Measurements from ENCODE around the gene FGD6. TPM values are rescaled to one million over a fixed set of nuclear protein-coding genes. Genes with fewer than 3 reads are reported as not detected.

The FGD6 gene
- total RNA-seq, 4 donors from 2014 or later: 14.9 to 24.3 (median 22.4) TPM

DNA sequence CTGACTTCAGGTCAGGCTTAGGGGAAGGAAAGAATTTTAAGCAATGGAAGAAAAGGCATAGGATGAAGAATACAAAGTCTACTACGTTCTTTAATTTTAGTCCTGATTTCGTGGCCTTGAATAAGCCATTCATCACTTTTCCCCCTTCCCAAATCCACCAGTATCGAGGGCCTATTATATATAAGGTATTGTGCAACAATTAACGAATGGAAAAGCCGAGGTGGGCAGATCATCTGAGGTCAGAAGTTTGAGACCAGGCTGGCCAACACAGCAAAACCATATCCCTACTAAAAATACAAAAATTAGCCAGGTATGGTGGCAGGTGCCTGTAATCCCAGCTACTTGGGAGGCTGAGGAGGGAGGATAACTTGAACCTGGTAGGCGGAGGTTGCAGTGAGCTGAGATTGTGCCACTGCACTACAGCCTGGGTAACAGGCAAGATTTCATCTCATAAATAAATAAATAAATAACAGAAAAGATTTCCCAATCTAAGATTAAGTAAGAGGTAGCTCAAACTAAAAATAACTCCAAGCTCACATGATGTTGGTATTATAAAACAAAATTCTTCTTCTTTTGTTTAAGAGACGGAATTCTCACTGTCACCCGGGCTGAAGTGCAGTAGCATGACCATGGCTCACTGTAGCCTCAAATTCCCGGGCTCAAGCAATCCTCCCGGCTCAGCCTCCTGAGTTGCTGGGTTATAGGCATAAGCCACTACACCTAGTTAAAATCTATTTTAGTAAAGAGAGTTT, 85.5 kb downstream of the FGD6 start:
- H3K27me3 ChIP-seq: no peaks in the 10 kb centered on the region
- no peaks in the 10 kb centered on the region for H3K9me3 ChIP-seq
- peaks cover 0 to 26% (median 0%) of the 10 kb centered on the region in 3 donors for H3K36me3 ChIP-seq
- TF ChIP-seq POLR2A (IDR thresholded peaks at IDR 0.05) (no peak), CTCF (IDR thresholded peaks at IDR 0.05) (no peak)
- H3K4me3 ChIP-seq: no peak overlapping the region
- no peak overlapping the region for H3K27ac ChIP-seq
- H3K4me1 ChIP-seq: no peaks in the 10 kb centered on the region
- no peak for DNase-seq

DNA sequence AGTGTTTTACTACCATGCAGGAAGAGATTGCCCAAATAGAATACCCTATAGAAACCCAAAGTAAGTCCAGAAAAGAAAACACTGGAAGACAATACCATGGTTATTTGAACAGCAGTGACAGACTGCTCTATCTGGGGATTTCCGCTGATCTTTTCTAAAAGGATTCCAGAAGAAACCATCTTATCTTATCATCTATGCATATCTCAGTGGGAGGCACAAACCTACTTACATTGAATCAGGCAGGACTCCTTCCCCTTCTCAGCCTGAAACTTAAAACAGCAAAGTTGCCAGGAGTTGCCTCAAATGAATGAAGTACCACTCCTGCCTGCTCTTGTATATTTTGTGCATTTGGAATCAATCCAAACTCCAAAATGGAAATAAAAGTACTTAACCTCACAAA, 87.2 kb downstream of the FGD6 start:
- no peak for TF ChIP-seq CTCF (IDR thresholded peaks at IDR 0.05)
- no peak for TF ChIP-seq POLR2A (IDR thresholded peaks at IDR 0.05)
- H3K36me3 ChIP-seq: peaks cover 0 to 30% (median 0%) of the 10 kb centered on the region in 3 donors
- no peaks in the 10 kb centered on the region for H3K9me3 ChIP-seq
- no peak for DNase-seq
- H3K4me1 ChIP-seq: no peaks in the 10 kb centered on the region
- H3K27ac ChIP-seq: no peak overlapping the region
- H3K27me3 ChIP-seq: no peaks in the 10 kb centered on the region
- no peak overlapping the region for H3K4me3 ChIP-seq

GRCh38 chr12:95129115-95129514, 88.2 kb downstream of the FGD6 start:
- H3K27ac ChIP-seq: no peak overlapping the region
- H3K27me3 ChIP-seq: no peaks in the 10 kb centered on the region
- no peaks in the 10 kb centered on the region for H3K4me1 ChIP-seq
- no peak for TF ChIP-seq POLR2A (IDR thresholded peaks at IDR 0.05)
- no peak for TF ChIP-seq CTCF (IDR thresholded peaks at IDR 0.05)
- H3K36me3 ChIP-seq: peaks cover 0 to 22% (median 0%) of the 10 kb centered on the region in 3 donors
- no peak overlapping the region for H3K4me3 ChIP-seq
- no peaks in the 10 kb centered on the region for H3K9me3 ChIP-seq
- DNase-seq: no peak

- DNase-seq: no peak
- Histone ChIP-seq H3K36me3 (peaks cover 0 to 6% (median 0%) of the 10 kb centered on the region in 3 donors), H3K9me3 (no peaks in the 10 kb centered on the region), H3K4me3 (no peak overlapping the region), H3K27me3 (no peaks in the 10 kb centered on the region), H3K4me1 (no peaks in the 10 kb centered on the region), H3K27ac (no peak overlapping the region)
- no peak for TF ChIP-seq POLR2A (IDR thresholded peaks at IDR 0.05)
Observed at GRCh38 chr12:95126736-95127135, 90.5 kb downstream of the FGD6 start.

DNA sequence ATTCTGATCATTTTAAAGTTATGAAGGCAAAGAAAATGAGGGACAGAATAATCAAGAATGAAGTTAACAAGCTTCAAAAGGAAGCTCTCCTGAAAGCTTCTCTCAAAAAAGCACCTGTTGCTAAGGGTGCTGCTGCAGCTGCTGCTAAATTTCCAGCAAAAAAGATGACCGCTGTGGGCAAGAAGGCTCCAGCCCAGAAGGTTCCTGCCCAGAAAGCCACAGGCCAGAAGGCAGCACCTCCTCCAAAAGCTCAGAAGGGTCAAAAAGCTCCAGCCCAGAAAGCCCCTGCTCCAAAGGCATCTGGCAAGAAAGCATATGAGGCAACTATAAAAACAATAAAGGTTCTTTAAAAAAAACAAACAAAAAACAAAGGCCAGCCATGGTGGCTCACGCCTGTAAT, 91.2 kb downstream of the FGD6 start:
- H3K27me3 ChIP-seq: no peaks in the 10 kb centered on the region
- H3K36me3 ChIP-seq: peaks cover 0 to 6% (median 0%) of the 10 kb centered on the region in 3 donors
- no peaks in the 10 kb centered on the region for H3K4me1 ChIP-seq
- TF ChIP-seq POLR2A (IDR thresholded peaks at IDR 0.05) (no peak), CTCF (IDR thresholded peaks at IDR 0.05) (no peak)
- H3K9me3 ChIP-seq: no peaks in the 10 kb centered on the region
- no peak for DNase-seq
- no peak overlapping the region for H3K4me3 ChIP-seq
- no peak overlapping the region for H3K27ac ChIP-seq

DNA sequence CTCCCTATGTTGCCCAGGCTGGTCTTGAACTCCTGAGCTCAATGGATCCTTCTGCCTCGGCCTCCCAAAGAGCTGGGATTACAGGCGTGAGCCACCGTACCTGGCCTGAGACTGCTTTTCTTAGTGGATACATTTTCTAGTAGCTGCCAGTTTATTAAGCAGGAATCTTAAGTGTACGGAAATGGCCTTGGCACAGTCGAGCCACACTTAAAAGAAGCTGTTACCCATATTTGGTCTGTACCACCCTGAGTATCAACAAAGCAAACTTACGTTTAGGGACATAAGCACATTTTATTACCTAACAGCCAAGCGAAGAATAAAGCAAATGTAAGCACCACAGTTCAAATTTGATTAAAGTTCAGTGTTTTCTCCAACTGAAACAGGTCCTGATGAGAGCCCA, 93.2 kb downstream of the FGD6 start:
- H3K27me3 ChIP-seq: no peaks in the 10 kb centered on the region
- no peaks in the 10 kb centered on the region for H3K4me1 ChIP-seq
- H3K36me3 ChIP-seq: peaks cover 0 to 6% (median 0%) of the 10 kb centered on the region in 3 donors
- no peak overlapping the region for H3K27ac ChIP-seq
- no peak overlapping the region for H3K4me3 ChIP-seq
- no peak for DNase-seq
- no peaks in the 10 kb centered on the region for H3K9me3 ChIP-seq
- TF ChIP-seq POLR2A (IDR thresholded peaks at IDR 0.05) (no peak), CTCF (IDR thresholded peaks at IDR 0.05) (no peak)
